ENCODE data around the gene ACKR3.
A peak's percentile ranks its signal among the peaks of the same experiment; 100 is the strongest.

The ACKR3 gene

DNA sequence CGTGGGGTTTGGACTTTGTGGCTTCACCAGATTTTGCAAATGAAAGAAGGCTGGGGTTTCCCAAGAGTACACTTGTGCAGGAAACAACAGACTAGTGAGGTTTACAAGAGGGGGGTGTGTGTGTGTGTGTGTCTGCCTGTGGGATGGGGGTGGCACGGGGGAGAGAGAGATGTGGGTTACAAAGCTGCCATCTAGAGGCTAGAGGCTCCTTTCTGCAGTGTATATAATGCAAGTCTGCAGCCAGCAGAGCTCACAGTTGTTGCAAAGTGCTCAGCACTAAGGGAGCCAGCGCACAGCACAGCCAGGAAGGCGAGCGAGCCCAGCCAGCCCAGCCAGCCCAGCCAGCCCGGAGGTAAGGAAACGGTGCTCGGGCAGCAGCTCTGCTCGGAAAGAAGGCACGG, at the start of gene ACKR3:
Gene ACKR3, plus strand, starts transcription at position 253 of the 401 bp plus-strand sequence. CDS start 10,641 bp downstream, outside the sequence.
- DNase-seq (ENCODE audit: low read depth in 2 of 3, low spot score in 1 of 3), result peak in 2 of 3 donors; percentile 34 to 36

DNA sequence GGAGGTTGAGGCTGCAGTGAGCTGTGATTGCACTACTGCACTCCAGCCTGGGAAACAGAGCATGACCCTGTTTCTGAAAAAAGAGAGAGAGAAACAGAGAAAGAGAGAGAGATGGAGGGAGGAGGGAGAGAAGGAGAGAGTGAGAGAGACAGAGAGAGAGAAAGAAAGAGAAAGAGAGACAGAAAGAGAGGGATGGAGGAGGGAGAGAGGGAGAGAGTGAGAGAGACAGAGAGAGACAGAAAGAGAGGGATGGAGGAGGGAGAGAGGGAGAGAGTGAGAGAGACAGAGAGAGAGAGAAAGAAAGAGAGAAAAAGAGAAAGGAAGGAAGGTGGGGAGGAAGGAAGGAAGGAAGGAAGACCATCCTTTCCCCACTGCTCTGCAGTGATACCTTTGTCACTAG, 48.1 kb upstream of the ACKR3 start:
- DNase-seq (ENCODE audit: low read depth in 2 of 3, low spot score in 1 of 3), result no peak

DNA sequence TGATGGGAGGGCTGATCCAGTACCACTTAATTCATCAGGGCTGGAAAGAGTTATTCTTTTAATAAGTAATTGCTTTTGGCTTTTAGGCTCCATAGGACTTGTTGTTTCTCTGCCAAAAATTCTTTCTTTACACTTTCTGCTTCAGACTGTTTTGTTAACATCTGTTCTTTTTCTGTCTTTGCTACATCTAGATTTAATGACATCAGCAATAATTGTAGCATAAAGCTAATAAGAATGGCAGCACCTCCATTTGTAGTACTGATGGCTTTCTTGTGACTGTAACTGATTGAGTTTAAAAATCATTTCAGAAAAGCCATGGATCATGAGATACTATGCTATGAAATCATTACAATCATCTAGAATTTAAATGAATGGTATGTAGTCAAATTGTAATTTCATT, 46.4 kb upstream of the ACKR3 start:
- no peak for DNase-seq (ENCODE audit: low read depth in 2 of 3, low spot score in 1 of 3)

DNA sequence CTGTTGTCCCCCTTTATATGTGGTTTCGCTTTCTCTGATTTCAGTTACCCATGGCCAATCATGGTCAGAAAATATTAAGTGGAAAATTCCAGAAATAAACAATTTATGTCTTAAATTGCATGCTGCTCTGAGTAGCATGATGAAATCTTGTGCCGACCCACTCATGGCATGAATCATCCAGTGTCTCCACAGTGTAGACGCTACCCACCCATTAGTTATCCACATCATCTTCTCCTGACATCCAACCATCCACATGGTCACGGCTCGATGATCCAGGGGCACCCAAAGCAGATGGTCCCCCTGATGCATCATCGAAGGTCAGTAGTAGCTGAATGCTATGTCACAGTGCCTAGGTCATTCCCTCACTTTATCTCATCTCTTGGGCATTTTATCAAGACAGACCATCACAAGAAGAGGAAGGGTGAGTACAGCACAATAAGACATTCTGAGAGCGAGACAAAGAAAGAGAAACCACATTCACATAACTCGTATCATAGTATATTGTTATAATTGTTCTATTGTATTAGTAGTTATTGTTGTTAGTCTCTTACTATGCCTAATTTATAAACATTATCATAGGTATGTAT, 44.1 kb upstream of the ACKR3 start:
- DNase-seq (ENCODE audit: low read depth in 2 of 3, low spot score in 1 of 3), result no peak

DNA sequence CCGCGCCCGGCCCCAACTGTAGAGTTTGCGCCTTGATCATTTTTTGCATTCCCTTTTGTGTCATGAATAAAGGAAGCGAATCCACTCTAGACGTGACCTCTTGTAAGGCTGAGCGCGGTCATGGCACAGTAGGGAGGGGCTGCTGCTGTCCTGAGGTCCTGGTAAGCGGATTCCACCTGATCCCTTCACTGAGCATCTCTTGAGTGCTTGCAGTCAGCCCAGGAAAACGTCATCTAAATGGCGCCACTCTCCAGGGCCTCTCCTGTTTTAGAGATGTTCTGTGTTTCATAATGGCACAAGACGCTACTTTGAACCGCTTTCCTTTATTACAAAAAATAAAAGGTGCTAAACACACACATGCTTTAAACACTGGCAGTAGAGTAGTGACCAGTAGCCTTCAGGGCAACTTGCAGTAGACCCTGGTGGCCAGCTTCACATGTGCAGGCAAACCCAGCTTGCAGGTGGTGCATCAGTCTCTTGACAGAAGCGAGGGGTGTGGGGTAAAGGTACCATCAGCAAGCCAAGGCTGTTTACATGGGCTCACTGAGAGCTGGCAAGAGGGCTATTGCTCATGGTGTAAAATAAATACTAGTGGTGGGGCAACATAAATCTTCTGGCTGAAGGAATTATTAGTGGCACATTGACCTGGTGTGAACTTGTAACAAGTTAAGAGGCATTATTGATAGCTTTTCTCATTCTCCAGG, 43.0 kb upstream of the ACKR3 start:
- DNase-seq (ENCODE audit: low read depth in 2 of 3, low spot score in 1 of 3), result no peak

DNA sequence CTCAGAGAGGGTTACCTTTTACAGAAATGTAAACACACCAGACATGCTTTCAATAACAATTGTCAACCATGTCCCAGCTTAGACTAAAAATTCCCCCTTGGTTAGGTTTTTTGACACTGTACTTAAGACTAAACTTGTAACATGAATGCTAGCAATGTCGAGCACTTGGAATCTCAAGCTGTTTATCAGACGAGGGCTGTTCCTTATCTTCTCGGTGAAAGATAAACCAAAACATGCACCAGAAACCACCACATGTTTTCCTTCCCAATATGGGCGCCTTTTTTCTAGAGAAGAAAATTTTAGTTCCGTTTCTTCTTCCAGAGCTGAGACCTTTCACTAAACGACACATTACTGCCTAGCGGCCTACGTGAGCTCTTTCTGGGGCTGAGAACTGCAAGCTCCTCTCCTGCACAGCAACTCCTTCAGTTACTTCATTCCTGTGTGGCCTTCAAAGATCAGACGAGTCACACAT, 42.4 kb upstream of the ACKR3 start:
- no peak for DNase-seq (ENCODE audit: low read depth in 2 of 3, low spot score in 1 of 3)

DNA sequence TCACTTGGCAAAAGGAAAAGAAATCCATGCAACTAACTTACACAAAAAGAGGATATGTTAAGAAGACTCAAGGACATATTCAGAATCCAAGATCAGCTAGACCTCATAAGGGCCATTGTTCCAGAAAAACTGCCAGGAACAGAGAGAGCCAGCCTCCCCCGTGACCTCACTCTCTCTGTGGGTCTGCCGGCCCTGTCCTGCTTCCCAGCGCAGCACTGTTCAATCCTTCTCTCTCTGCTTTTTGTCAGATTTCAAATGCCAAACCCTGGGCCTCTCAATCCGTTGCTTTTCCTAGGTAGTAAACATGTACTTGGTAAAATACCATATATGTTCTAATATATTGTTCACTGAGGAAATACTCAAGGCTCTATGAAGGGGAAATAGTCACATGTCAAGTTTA, 40.0 kb upstream of the ACKR3 start:
- no peak for DNase-seq (ENCODE audit: low read depth in 2 of 3, low spot score in 1 of 3)

DNA sequence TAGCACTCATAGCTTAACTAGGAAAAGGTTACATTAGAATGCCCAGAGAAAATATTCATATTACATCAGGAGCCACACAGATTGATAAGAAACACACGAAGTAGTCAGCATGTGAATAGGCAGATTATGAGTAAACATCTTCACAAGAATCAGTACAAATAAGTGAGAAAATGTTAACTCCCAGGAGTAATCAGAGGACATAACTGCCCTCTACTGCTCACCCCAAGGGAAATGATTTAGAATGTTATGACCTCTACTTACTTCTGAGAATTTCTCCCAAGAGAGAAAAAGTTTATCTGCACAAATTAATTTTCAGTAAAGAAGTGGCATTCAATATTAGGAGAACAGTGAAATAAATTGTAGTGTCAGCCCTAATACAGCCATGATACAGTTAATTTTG, 39.1 kb upstream of the ACKR3 start:
- no peak for DNase-seq (ENCODE audit: low read depth in 2 of 3, low spot score in 1 of 3)

DNA sequence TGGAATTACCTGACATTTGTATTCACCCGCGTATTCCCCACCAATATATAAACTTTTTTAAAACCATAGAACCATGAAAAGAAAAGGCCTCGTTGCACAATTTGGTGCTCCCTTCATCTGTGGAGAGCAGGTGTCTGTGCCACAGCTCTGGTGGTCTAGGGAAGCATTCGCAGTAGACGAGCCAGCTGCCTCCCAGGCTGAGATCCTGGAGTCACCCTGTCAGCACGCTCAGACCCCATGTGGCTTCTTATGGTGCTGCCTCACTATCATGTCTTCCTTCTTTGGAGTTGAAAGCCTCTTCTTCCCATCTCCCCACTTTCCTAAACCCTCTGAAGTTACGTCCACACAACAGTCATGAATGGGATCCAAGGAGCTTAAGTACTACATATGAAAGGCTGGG, 38.4 kb upstream of the ACKR3 start:
- no peak for DNase-seq (ENCODE audit: low read depth in 2 of 3, low spot score in 1 of 3)

DNA sequence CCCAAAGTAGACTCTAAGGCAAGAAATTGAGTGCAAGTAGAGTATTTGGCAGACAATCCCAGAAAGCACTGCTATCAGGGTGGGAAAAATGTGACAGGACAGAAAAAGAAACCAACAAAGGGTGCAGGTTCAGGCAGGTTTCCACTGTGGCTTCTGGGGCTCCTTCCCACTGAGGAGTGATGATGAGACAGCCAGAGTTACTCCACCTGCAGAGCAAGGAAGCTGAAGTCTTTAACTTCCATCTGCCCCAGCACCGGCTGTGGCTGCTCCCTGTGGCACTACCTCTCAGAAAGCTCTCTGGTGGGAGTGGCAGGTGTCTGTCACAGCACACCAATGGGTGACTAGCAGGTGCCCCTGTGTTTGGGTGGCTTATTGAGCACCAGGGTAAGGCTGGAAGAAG, 37.6 kb upstream of the ACKR3 start:
- DNase-seq (ENCODE audit: low read depth in 2 of 3, low spot score in 1 of 3), result no peak

DNA sequence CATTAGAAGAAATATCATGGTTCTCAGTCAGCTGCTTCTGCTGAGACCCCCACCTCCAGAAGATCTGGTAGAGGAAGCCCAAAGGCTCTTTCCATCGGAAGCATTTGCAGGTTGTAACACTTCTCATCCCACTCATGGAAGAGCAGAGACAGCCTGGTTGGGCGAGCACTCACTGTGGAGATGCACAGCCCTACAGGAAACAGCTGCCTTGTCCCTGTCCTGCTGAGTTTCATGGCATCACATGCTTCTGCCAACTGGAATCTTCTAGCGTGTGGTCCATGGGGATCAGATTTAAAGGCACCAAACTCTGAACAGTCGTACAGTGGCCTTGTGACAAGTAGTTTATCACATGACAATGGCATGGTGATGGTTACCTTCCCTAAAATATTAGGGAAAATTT, 36.3 kb upstream of the ACKR3 start:
- no peak for DNase-seq (ENCODE audit: low read depth in 2 of 3, low spot score in 1 of 3)

DNA sequence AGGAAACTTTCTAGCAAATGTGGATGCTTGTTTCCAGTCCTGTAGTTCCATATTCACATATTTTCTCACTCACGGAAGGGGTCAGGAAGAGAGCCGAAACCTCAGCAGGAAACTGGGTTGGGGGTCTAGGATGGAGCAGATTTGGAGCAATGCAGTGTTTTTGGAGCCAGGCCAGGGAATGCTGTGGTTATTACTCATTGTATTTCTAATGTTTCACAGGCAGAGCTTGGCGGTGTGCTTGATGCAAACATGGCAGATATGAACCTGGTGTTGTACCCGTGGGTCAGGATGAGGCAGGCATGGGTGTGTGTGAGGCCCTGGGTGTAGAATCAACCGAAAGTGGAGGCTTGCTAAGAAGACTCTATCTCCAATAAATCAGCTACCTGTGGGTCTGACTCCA, 34.6 kb upstream of the ACKR3 start:
- DNase-seq (ENCODE audit: low read depth in 2 of 3, low spot score in 1 of 3), result no peak

DNA sequence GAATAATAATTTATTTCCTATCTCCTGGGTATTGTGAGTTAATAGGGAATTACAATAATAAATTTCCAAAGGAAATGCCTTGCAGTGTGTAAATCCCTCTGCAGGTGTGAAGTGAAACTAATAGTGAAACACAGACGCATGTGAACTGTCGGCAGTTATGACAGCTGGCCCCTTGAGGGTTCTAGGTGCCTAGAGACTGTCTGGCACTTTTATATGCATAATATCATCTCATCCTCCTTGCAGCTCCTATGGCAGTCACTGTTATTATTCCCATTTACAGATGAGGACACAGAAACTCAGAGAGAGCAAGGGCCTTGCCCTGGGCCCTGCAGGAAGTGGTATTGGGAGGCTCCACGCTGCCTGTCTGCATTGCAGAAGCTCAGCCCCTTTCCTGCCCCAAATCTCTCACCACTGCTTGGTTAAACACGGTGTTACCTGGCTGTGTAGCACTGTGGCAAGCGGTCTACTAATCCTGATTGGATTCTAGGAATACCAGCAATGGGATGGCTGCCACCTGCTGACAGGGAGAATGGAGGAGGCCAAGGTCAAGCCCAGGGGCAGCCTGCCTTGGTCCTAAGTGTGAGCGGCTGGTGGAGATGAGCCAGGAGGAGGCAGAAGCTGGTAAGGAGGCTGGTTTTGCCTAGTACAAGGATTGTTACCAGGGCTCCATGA, 32.8 kb upstream of the ACKR3 start:
- no peak for DNase-seq (ENCODE audit: low read depth in 2 of 3, low spot score in 1 of 3)

DNA sequence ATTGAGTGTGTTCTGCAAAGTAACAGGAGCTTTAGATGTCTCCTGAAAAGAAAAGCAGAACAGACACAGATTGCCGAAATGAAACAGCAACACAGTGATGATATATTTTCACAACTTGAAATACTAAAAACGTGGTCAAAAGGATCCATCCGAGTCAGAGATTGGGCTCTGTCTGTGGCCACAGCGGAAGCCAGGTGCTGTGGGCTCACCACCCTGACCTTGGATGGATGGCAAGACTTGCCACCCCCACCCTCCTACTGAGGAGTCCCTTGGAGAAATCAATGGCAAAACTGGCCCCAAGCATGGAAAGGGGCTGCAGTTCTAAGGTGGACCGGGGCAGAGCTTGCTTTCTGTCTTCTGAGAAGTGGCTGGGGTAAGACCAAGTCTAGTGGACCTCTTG, 31.4 kb upstream of the ACKR3 start:
- DNase-seq (ENCODE audit: low read depth in 2 of 3, low spot score in 1 of 3), result no peak

DNA sequence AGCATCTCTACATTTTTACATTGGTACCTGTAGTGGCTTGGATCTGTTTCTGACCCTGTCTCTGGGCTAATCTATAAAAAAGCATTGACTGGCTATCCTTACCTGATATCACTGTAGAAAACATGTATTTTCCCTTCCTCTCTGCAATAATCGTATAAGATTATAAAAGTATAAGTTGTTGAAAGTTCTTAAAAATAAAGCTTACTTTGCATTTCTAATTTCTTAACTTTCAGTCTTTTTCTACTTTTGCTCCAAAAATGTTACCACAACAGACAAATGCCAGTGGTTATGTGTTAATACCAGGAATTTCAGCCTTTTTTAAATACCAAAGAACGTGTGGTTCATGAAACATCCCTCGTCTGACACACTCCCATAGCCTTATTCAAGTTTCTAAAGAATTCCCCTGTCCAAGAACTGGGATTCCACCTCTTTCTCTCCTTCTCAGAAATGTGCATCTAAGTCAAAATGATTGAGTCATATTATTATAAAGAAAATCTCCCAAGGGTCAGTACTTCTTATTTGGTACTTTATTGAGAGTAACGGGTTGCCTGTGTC, 28.5 kb upstream of the ACKR3 start:
- DNase-seq (ENCODE audit: low read depth in 2 of 3, low spot score in 1 of 3), result no peak

DNA sequence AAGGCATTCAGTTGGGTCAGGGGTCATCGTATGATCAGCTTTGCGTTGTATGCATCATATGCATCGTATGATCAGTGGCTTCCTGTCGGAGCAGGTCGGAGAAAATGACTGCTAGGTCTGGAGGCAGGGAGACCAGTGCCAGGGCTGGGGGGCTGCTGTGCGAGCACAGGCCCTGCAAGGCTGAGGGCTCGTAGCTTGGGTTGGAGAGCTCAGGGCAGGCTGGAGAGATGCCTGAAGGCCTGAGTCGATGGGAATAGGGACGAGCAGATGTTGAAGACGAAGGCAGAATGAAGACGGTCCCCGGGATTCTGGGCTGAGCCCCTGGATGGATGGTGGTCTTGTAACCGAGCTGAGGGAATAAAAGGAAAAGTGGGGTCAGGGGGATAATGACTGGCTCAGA, 25.3 kb upstream of the ACKR3 start:
- no peak for DNase-seq (ENCODE audit: low read depth in 2 of 3, low spot score in 1 of 3)

DNA sequence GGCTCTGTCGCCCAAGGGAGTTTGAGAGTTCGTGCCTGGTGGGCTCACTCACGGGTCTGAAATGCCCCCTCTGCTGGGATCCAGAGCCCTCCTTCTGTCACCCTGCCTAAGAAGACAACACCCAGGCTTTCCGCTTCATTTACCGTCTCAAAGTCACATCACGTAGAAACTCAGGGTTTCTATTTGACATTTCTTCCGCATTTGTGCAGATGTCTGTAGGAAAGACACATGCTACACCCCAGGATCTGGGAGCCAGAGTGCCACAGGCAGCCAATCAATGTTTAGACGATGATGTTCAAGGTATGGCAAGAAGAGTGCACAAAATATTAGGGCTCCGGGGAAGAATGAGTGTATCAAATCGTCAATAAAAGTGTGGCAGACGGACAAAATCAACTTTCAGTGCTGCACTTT, 24.4 kb upstream of the ACKR3 start:
- no peak for DNase-seq (ENCODE audit: low read depth in 2 of 3, low spot score in 1 of 3)

DNA sequence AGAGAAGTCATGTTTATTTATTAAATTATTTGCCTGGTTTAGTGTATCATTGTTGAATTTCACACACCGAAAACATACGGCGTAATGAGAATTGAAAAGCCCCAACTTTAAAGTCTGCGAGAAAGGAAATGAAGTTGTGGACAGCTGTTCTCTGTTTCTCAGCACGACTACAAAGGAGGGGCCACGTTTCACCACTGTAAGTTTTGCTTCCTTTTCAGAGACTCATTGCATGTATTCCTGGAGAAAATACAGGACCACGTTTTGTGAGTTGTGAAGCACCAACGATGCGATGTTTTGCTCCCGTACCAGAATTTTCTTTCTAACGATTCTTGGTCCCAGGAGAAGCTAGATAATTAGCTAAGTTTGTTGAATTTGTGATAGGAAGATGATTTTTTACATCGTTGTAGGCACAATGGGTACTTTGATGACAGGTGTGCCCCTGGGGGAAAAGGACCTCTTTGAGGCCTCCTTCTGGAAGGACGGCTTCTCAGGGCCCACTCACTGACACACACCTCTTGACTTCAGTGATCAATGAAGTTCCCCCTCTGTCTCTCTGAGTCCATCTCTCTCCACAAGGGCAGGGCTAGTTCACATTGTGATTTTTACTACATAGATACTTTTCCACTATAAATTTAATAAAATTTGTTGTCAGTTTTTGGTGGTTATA, 23.7 kb upstream of the ACKR3 start:
- no peak for DNase-seq (ENCODE audit: low read depth in 2 of 3, low spot score in 1 of 3)

DNA sequence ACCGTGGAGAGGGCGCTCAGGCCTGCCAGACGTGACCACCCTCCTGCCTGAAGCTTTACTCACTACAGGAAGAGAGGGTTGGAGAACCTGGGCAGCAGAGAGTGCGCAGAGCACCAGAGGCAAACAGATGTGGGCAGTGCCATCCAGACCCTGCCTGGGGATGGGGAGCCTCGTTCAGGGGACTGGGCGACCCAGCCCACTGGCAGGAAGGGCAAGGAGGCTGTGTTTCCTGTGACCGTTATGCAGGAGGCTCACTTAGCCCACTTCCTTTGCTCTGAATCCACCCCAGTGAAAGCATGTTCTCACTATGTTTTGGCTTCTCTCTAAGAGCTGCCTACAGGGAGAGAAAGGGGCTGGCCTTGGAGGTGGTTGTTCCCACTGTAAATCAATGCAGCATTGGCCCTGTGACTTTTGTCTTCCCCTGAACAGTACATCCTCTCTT, 23.0 kb upstream of the ACKR3 start:
- DNase-seq (ENCODE audit: low read depth in 2 of 3, low spot score in 1 of 3), result no peak

DNA sequence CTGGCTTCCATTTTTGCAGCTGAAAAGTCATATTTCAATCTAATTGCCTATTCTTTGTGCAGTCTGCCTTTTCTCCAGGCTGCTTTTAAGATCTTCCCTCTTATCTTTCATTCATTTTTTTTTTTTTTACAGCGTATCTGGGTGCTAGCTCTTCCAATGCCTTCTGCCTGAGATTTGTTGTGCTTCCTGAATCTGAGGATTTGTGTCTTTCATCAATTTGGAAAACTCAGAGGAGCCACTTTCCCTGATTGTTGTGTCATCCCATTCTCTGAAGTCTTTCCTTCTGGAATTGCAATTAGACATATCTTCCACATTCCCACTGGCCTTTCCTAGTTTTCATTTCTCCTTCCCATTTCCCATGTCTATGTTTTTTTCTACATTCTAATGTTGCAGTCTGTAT, 21.9 kb upstream of the ACKR3 start:
- no peak for DNase-seq (ENCODE audit: low read depth in 2 of 3, low spot score in 1 of 3)

DNA sequence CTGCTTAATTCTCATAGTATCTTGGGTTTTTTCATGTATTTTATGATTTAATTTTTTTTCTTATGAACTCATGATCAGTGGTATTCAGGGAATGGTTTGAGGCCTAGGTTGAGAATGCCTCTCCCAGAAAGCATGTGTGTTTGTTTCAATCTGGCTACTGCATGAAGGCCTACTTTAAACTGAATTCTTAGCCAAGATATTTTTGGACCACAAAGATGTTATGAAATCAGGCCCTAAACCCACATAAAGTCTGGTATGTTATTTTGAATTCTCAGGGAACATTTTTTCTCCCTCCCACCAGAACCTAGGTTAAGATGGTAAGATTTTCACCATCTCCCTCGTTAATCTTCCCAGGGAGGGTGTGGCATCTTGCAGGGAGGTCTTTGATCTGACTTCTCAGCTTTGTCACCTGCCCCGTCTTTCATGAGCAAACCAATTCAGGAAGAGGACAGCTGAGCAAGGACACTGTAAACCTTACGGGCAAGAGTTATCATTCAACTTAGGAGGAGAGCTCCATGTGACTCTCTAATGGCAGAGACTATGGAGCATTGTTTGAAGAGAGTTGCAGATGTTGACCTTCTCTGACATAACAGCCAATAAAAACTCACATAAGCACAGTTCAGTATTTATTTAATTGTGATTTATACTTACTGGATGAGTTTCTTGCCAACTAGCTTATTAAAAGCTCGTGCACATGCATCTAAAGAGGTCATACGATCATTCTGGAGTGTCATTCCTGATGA, 21.3 kb upstream of the ACKR3 start:
- no peak for DNase-seq (ENCODE audit: low read depth in 2 of 3, low spot score in 1 of 3)
